ENCODE results near the gene MYOZ2.
"Not testable (repeated sequence)": the region's sequence is repeated elsewhere in the genome, so short reads cannot be mapped to it uniquely, and the experiment has no call there.

The MYOZ2 gene

GRCh38 chr4:119131164-119131563 lies 4.5 kb upstream of the MYOZ2 start:
- no peak overlapping the region for H3K4me3 ChIP-seq (ENCODE audit: low read length)
- H3K27me3 ChIP-seq (ENCODE audit: insufficient read depth, low read length) = no peaks in the 10 kb centered on the region
- H3K9me3 ChIP-seq (ENCODE audit: insufficient read depth, low read depth, low read length) = no peaks in the 10 kb centered on the region
- no peak overlapping the region for H3K27ac ChIP-seq (ENCODE audit: low read length)
- H3K36me3 ChIP-seq (ENCODE audit: insufficient read depth, low read depth, low read length) = no peaks in the 10 kb centered on the region
- no peaks in the 10 kb centered on the region for H3K4me1 ChIP-seq (ENCODE audit: insufficient read depth, low read length)
- H3K9ac ChIP-seq (ENCODE audit: low read depth, low read length) = no peak overlapping the region

GRCh38 chr4:119132306-119132705 lies 3.3 kb upstream of the MYOZ2 start:
- Histone ChIP-seq H3K27me3 (ENCODE audit: insufficient read depth, low read length) (no peaks in the 10 kb centered on the region), H3K9me3 (ENCODE audit: insufficient read depth, low read depth, low read length) (no peaks in the 10 kb centered on the region), H3K9ac (ENCODE audit: low read depth, low read length) (no peak overlapping the region), H3K4me3 (ENCODE audit: low read length) (no peak overlapping the region), H3K36me3 (ENCODE audit: insufficient read depth, low read depth, low read length) (no peaks in the 10 kb centered on the region), H3K4me1 (ENCODE audit: insufficient read depth, low read length) (no peaks in the 10 kb centered on the region), H3K27ac (ENCODE audit: low read length) (no peak overlapping the region)

- Histone ChIP-seq H3K9ac (ENCODE audit: low read depth, low read length) (no peak overlapping the region), H3K4me1 (ENCODE audit: insufficient read depth, low read length) (no peaks in the 10 kb centered on the region), H3K36me3 (ENCODE audit: insufficient read depth, low read depth, low read length) (no peaks in the 10 kb centered on the region), H3K27me3 (ENCODE audit: insufficient read depth, low read length) (no peaks in the 10 kb centered on the region), H3K4me3 (ENCODE audit: low read length) (no peak overlapping the region), H3K9me3 (ENCODE audit: insufficient read depth, low read depth, low read length) (no peaks in the 10 kb centered on the region), H3K27ac (ENCODE audit: low read length) (no peak overlapping the region)
These were observed 914 bp downstream of the MYOZ2 start for GRCh38 chr4:119136546-119136945.

- Histone ChIP-seq H3K36me3 (ENCODE audit: insufficient read depth, low read depth, low read length) (no peaks in the 10 kb centered on the region), H3K27ac (ENCODE audit: low read length) (no peak overlapping the region), H3K4me1 (ENCODE audit: insufficient read depth, low read length) (no peaks in the 10 kb centered on the region), H3K9me3 (ENCODE audit: insufficient read depth, low read depth, low read length) (no peaks in the 10 kb centered on the region), H3K4me3 (ENCODE audit: low read length) (no peak overlapping the region), H3K9ac (ENCODE audit: low read depth, low read length) (no peak overlapping the region), H3K27me3 (ENCODE audit: insufficient read depth, low read length) (no peaks in the 10 kb centered on the region)
These were observed 2.4 kb downstream of the MYOZ2 start for GRCh38 chr4:119138046-119138445.

- Histone ChIP-seq H3K9me3 (ENCODE audit: insufficient read depth, low read depth, low read length) (no peaks in the 10 kb centered on the region), H3K9ac (ENCODE audit: low read depth, low read length) (no peak overlapping the region), H3K4me1 (ENCODE audit: insufficient read depth, low read length) (no peaks in the 10 kb centered on the region), H3K27ac (ENCODE audit: low read length) (no peak overlapping the region), H3K4me3 (ENCODE audit: low read length) (no peak overlapping the region), H3K36me3 (ENCODE audit: insufficient read depth, low read depth, low read length) (no peaks in the 10 kb centered on the region), H3K27me3 (ENCODE audit: insufficient read depth, low read length) (no peaks in the 10 kb centered on the region)
These were observed 3.7 kb downstream of the MYOZ2 start for GRCh38 chr4:119139311-119139710.

GRCh38 chr4:119139822-119140252 lies 4.2 kb downstream of the MYOZ2 start:
- no peak overlapping the region for H3K9ac ChIP-seq (ENCODE audit: low read depth, low read length)
- no peaks in the 10 kb centered on the region for H3K9me3 ChIP-seq (ENCODE audit: insufficient read depth, low read depth, low read length)
- H3K4me1 ChIP-seq (ENCODE audit: insufficient read depth, low read length) = no peaks in the 10 kb centered on the region
- H3K36me3 ChIP-seq (ENCODE audit: insufficient read depth, low read depth, low read length) = no peaks in the 10 kb centered on the region
- H3K27me3 ChIP-seq (ENCODE audit: insufficient read depth, low read length) = no peaks in the 10 kb centered on the region
- no peak overlapping the region for H3K27ac ChIP-seq (ENCODE audit: low read length)
- no peak overlapping the region for H3K4me3 ChIP-seq (ENCODE audit: low read length)

GRCh38 chr4:119141283-119141682 lies 5.7 kb downstream of the MYOZ2 start:
- not testable (repeated sequence) for H3K27me3 ChIP-seq (ENCODE audit: insufficient read depth, low read length); H3K4me1 ChIP-seq (ENCODE audit: insufficient read depth, low read length); H3K9me3 ChIP-seq (ENCODE audit: insufficient read depth, low read depth, low read length); H3K9ac ChIP-seq (ENCODE audit: low read depth, low read length); H3K36me3 ChIP-seq (ENCODE audit: insufficient read depth, low read depth, low read length); H3K27ac ChIP-seq (ENCODE audit: low read length); H3K4me3 ChIP-seq (ENCODE audit: low read length)

GRCh38 chr4:119142833-119143232 lies 7.2 kb downstream of the MYOZ2 start:
- Histone ChIP-seq H3K9me3 (ENCODE audit: insufficient read depth, low read depth, low read length) (no peaks in the 10 kb centered on the region), H3K4me1 (ENCODE audit: insufficient read depth, low read length) (no peaks in the 10 kb centered on the region), H3K9ac (ENCODE audit: low read depth, low read length) (no peak overlapping the region), H3K4me3 (ENCODE audit: low read length) (no peak overlapping the region), H3K36me3 (ENCODE audit: insufficient read depth, low read depth, low read length) (no peaks in the 10 kb centered on the region), H3K27ac (ENCODE audit: low read length) (no peak overlapping the region), H3K27me3 (ENCODE audit: insufficient read depth, low read length) (no peaks in the 10 kb centered on the region)

GRCh38 chr4:119143341-119143740 lies 7.7 kb downstream of the MYOZ2 start:
- H3K27me3 ChIP-seq (ENCODE audit: insufficient read depth, low read length); H3K4me3 ChIP-seq (ENCODE audit: low read length); H3K9ac ChIP-seq (ENCODE audit: low read depth, low read length); H3K9me3 ChIP-seq (ENCODE audit: insufficient read depth, low read depth, low read length); H3K27ac ChIP-seq (ENCODE audit: low read length); H3K4me1 ChIP-seq (ENCODE audit: insufficient read depth, low read length); H3K36me3 ChIP-seq (ENCODE audit: insufficient read depth, low read depth, low read length): not testable (repeated sequence)

- H3K4me1 ChIP-seq (ENCODE audit: insufficient read depth, low read length) = no peaks in the 10 kb centered on the region
These were observed 13.5 kb downstream of the MYOZ2 start for GRCh38 chr4:119149110-119149509.

GRCh38 chr4:119151161-119151560 lies 15.5 kb downstream of the MYOZ2 start:
- no peaks in the 10 kb centered on the region for H3K27me3 ChIP-seq (ENCODE audit: insufficient read depth, low read length)
- H3K9ac ChIP-seq (ENCODE audit: low read depth, low read length) = no peak overlapping the region
- no peaks in the 10 kb centered on the region for H3K9me3 ChIP-seq (ENCODE audit: insufficient read depth, low read depth, low read length)
- H3K4me1 ChIP-seq (ENCODE audit: insufficient read depth, low read length) = no peaks in the 10 kb centered on the region
- H3K27ac ChIP-seq (ENCODE audit: low read length) = no peak overlapping the region
- no peak overlapping the region for H3K4me3 ChIP-seq (ENCODE audit: low read length)
- no peaks in the 10 kb centered on the region for H3K36me3 ChIP-seq (ENCODE audit: insufficient read depth, low read depth, low read length)

More at GRCh38 chr4:119149110-119149509, 13.5 kb downstream of the MYOZ2 start:
- Histone ChIP-seq H3K36me3 (ENCODE audit: insufficient read depth, low read depth, low read length) (no peaks in the 10 kb centered on the region), H3K4me3 (ENCODE audit: low read length) (no peak overlapping the region), H3K9me3 (ENCODE audit: insufficient read depth, low read depth, low read length) (no peaks in the 10 kb centered on the region), H3K9ac (ENCODE audit: low read depth, low read length) (no peak overlapping the region; the same call in 1 of the 2 replicates), H3K27me3 (ENCODE audit: insufficient read depth, low read length) (no peaks in the 10 kb centered on the region), H3K27ac (ENCODE audit: low read length) (no peak overlapping the region)

GRCh38 chr4:119152741-119153140 lies 17.1 kb downstream of the MYOZ2 start:
- H3K9ac ChIP-seq (ENCODE audit: low read depth, low read length) = no peak overlapping the region
- no peaks in the 10 kb centered on the region for H3K9me3 ChIP-seq (ENCODE audit: insufficient read depth, low read depth, low read length)
- no peak overlapping the region for H3K4me3 ChIP-seq (ENCODE audit: low read length)
- H3K36me3 ChIP-seq (ENCODE audit: insufficient read depth, low read depth, low read length) = no peaks in the 10 kb centered on the region
- H3K27ac ChIP-seq (ENCODE audit: low read length) = no peak overlapping the region
- no peaks in the 10 kb centered on the region for H3K27me3 ChIP-seq (ENCODE audit: insufficient read depth, low read length)
- H3K4me1 ChIP-seq (ENCODE audit: insufficient read depth, low read length) = no peaks in the 10 kb centered on the region

GRCh38 chr4:119162174-119162573 lies 26.5 kb downstream of the MYOZ2 start:
- Histone ChIP-seq H3K4me1 (ENCODE audit: insufficient read depth, low read length) (no peaks in the 10 kb centered on the region), H3K27me3 (ENCODE audit: insufficient read depth, low read length) (no peaks in the 10 kb centered on the region), H3K9me3 (ENCODE audit: insufficient read depth, low read depth, low read length) (no peaks in the 10 kb centered on the region), H3K27ac (ENCODE audit: low read length) (no peak overlapping the region), H3K4me3 (ENCODE audit: low read length) (no peak overlapping the region), H3K9ac (ENCODE audit: low read depth, low read length) (no peak overlapping the region), H3K36me3 (ENCODE audit: insufficient read depth, low read depth, low read length) (no peaks in the 10 kb centered on the region)

Measured in iPS-20b (cell line).